Measurements from ENCODE around the gene BTBD9.

Gene BTBD9

GRCh38 chr6:38215651-38216311, 423.9 kb downstream of the BTBD9 start:
- Histone ChIP-seq H3K4me1 (peaks cover 23% of the 10 kb centered on the region), H3K9me3 (ENCODE audit: control insufficient read depth, low read length) (no peaks in the 10 kb centered on the region), H3K27me3 (ENCODE audit: control insufficient read depth, insufficient read depth, low read length) (no peaks in the 10 kb centered on the region), H3K4me2 (ENCODE audit: low read length) (peak overlapping the region; percentile 37), H3K9ac (no peak overlapping the region), H3K79me2 (no peaks in the 10 kb centered on the region), H2AFZ (peak overlapping the region; percentile 59), H3K36me3 (ENCODE audit: control insufficient read depth, insufficient read depth, low read length) (no peaks in the 10 kb centered on the region), H3K4me3 (ENCODE audit: low read depth, low read length) (no peak overlapping the region), H3K27ac (peak overlapping the region; percentile 53)
- no peak for TF ChIP-seq CTCF (IDR thresholded peaks at IDR 0.05)

GRCh38 chr6:38215225-38215624, 424.5 kb downstream of the BTBD9 start:
- peaks cover 23% of the 10 kb centered on the region for H3K4me1 ChIP-seq
- H3K4me3 ChIP-seq (ENCODE audit: low read depth, low read length): no peak overlapping the region
- no peaks in the 10 kb centered on the region for H3K79me2 ChIP-seq
- no peaks in the 10 kb centered on the region for H3K9me3 ChIP-seq (ENCODE audit: control insufficient read depth, low read length)
- H3K9ac ChIP-seq: no peak overlapping the region
- TF ChIP-seq CTCF (IDR thresholded peaks at IDR 0.05): no peak
- no peaks in the 10 kb centered on the region for H3K27me3 ChIP-seq (ENCODE audit: control insufficient read depth, insufficient read depth, low read length)
- peak overlapping the region; percentile 59 for H2AFZ ChIP-seq
- no peaks in the 10 kb centered on the region for H3K36me3 ChIP-seq (ENCODE audit: control insufficient read depth, insufficient read depth, low read length)
- H3K4me2 ChIP-seq (ENCODE audit: low read length): peak overlapping the region; percentile 37
- H3K27ac ChIP-seq: peak overlapping the region; percentile 53

- no peak overlapping the region for H3K9ac ChIP-seq
- no peaks in the 10 kb centered on the region for H3K27me3 ChIP-seq (ENCODE audit: control insufficient read depth, insufficient read depth, low read length)
- H3K9me3 ChIP-seq (ENCODE audit: control insufficient read depth, low read length): no peaks in the 10 kb centered on the region
- H3K4me3 ChIP-seq (ENCODE audit: low read depth, low read length): no peak overlapping the region
- no peak overlapping the region for H2AFZ ChIP-seq
- H3K79me2 ChIP-seq: no peaks in the 10 kb centered on the region
- H3K4me1 ChIP-seq: peaks cover 23% of the 10 kb centered on the region
- H3K4me2 ChIP-seq (ENCODE audit: low read length): peak overlapping the region; percentile 12
- H3K27ac ChIP-seq: no peak overlapping the region
- no peak for TF ChIP-seq CTCF (IDR thresholded peaks at IDR 0.05)
- no peaks in the 10 kb centered on the region for H3K36me3 ChIP-seq (ENCODE audit: control insufficient read depth, insufficient read depth, low read length)
Measured at GRCh38 chr6:38214159-38214558, 425.6 kb downstream of the BTBD9 start.

GRCh38 chr6:38213251-38213658, 426.5 kb downstream of the BTBD9 start:
- no peaks in the 10 kb centered on the region for H3K36me3 ChIP-seq (ENCODE audit: control insufficient read depth, insufficient read depth, low read length)
- no peak overlapping the region for H3K4me2 ChIP-seq (ENCODE audit: low read length)
- H3K79me2 ChIP-seq: no peaks in the 10 kb centered on the region
- no peak overlapping the region for H2AFZ ChIP-seq
- no peaks in the 10 kb centered on the region for H3K9me3 ChIP-seq (ENCODE audit: control insufficient read depth, low read length)
- no peaks in the 10 kb centered on the region for H3K27me3 ChIP-seq (ENCODE audit: control insufficient read depth, insufficient read depth, low read length)
- H3K27ac ChIP-seq: no peak overlapping the region
- H3K9ac ChIP-seq: no peak overlapping the region
- H3K4me3 ChIP-seq (ENCODE audit: low read depth, low read length): no peak overlapping the region
- no peak for TF ChIP-seq CTCF (IDR thresholded peaks at IDR 0.05)
- peaks cover 23% of the 10 kb centered on the region for H3K4me1 ChIP-seq

GRCh38 chr6:38212579-38212978, 427.1 kb downstream of the BTBD9 start:
- TF ChIP-seq CTCF (IDR thresholded peaks at IDR 0.05): no peak
- no peaks in the 10 kb centered on the region for H3K27me3 ChIP-seq (ENCODE audit: control insufficient read depth, insufficient read depth, low read length)
- H3K4me1 ChIP-seq: peaks cover 23% of the 10 kb centered on the region
- H3K27ac ChIP-seq: peak overlapping the region; percentile 13
- H2AFZ ChIP-seq: no peak overlapping the region
- H3K4me3 ChIP-seq (ENCODE audit: low read depth, low read length): no peak overlapping the region
- H3K9ac ChIP-seq: no peak overlapping the region
- H3K79me2 ChIP-seq: no peaks in the 10 kb centered on the region
- H3K36me3 ChIP-seq (ENCODE audit: control insufficient read depth, insufficient read depth, low read length): no peaks in the 10 kb centered on the region
- no peak overlapping the region for H3K4me2 ChIP-seq (ENCODE audit: low read length)
- no peaks in the 10 kb centered on the region for H3K9me3 ChIP-seq (ENCODE audit: control insufficient read depth, low read length)

Measured in parathyroid adenoma (tissue), 2 donors.